Suprapubic skin (tissue), 4 donors: ENCODE measurements around the gene UBE2L5. TPM values are rescaled to one million over a fixed set of nuclear protein-coding genes. Genes with fewer than 3 reads are reported as not detected.

Source experiments
- DNase-seq, 2 donors: peaks; one replicate each; pipeline ENCODE4 v3.0.0-alpha.2; 2019; ENCODE audit warnings: low spot score in 2 of 2
- H3K27ac ChIP-seq: fragments of 200-600 bp; sonication (generic); one replicate; pipeline ENCODE4 v1.5.1; 2019
- H3K27me3 ChIP-seq: fragments of 200-600 bp; sonication (generic); one replicate; pipeline ENCODE4 v1.5.1; 2019
- H3K36me3 ChIP-seq: fragments of 200-600 bp; sonication (generic); one replicate; pipeline ENCODE4 v1.5.1; 2019
- H3K4me1 ChIP-seq: fragments of 200-600 bp; sonication (generic); one replicate; pipeline ENCODE4 v1.5.1; 2019
- H3K4me3 ChIP-seq: fragments of 200-600 bp; sonication (generic); one replicate; pipeline ENCODE4 v1.5.1; 2019; ENCODE audit warnings: mild to moderate bottlenecking
- H3K9me3 ChIP-seq: fragments of 200-600 bp; sonication (generic); one replicate; pipeline ENCODE4 v1.5.1; 2019
- CTCF ChIP-seq, 2 donors: fragments of 200-600 bp in 1 of 2; fragments of 450-650 bp in 1 of 2; sonication (generic) in 1 of 2; IDR thresholded peaks; one replicate each; pipeline ENCODE4 v1.5.1; 2016 to 2019; ENCODE audit warnings: antibody characterized with exemption in 2 of 2, mild to moderate bottlenecking in 1 of 2, moderate library complexity in 1 of 2
- EP300 ChIP-seq: sonication (generic); formaldehyde crosslinking; IDR thresholded peaks from one replicate; pipeline ENCODE4 v1.6.1; 2017; ENCODE audit warnings: antibody characterized with exemption
- POLR2A ChIP-seq, 2 donors: fragments of 450-650 bp; IDR thresholded peaks; one replicate each; pipeline ENCODE4 v1.6.1; 2017; ENCODE audit warnings: antibody characterized with exemption in 2 of 2, mild to moderate bottlenecking in 2 of 2, moderate library complexity in 2 of 2
- POLR2AphosphoS5 ChIP-seq, 3 donors: sonication (generic); formaldehyde crosslinking; IDR thresholded peaks; one replicate each; pipeline ENCODE4 v1.6.1; 2017; ENCODE audit warnings: antibody characterized with exemption in 3 of 3
- WGBS: methylation state at CpG from one replicate; pipeline ENCODE4 v1.1.5; 2018; 5-methylcytosine and 5-hydroxymethylcytosine counted together
- total RNA-seq, 4 donors: library from RNA; depleted of rRNA; stranded (reverse); fragments of >200 nt; gene quantifications; one replicate each; pipeline ENCODE4 v1.1.0, GENCODE V29; 2016

The UBE2L5 gene
- total RNA-seq, 4 donors from 2014 or later, result 0.34 to 0.80 TPM; not detected in 2

DNA sequence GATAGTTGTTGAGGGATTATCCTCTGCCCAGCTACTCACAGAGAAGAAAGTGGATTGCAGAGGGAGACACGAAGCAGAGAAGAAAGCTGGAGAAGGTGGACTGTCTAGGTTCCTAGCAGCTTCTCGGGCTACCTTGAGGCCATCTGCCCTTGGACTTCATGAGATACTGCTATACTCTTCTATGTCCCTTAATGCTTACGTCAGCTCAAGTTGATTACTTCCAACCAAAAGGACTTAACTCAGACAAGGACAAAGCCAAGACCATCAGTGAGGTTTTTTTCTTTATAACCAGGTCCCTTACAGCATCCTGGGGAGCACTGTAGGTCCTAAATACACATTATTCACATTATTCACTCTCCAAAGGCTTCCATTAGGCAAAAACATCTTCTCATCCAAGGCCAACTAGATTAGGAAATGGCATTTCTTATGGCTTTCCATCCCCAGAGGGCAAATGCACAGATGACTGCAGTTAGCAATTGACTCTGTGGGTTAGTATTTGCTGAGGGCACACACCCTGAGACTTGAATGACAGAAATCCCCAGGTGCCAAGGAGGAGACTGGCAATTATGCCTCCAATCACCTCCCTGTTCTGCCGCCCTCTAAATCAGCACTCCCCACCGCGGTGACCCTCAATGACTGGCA is 4.1 kb upstream of the UBE2L5 start:
- WGBS, result 74% methylated on average over 6 of the region's 6 CpGs

GRCh38 chr13:30418717-30419459 is 3.4 kb upstream of the UBE2L5 start:
- Histone ChIP-seq H3K27ac (peak overlapping the region; percentile 12), H3K4me1 (peaks cover 38% of the 10 kb centered on the region), H3K4me3 (no peak overlapping the region), H3K27me3 (no peaks in the 10 kb centered on the region), H3K36me3 (no peaks in the 10 kb centered on the region), H3K9me3 (no peaks in the 10 kb centered on the region)
- 62% methylated on average over 9 of the region's 9 CpGs for WGBS
- TF ChIP-seq POLR2AphosphoS5 (IDR thresholded peaks at IDR 0.05), result no peak
- no peak for TF ChIP-seq POLR2A (IDR thresholded peaks at IDR 0.05)
- TF ChIP-seq EP300, result no peak
- no peak for TF ChIP-seq CTCF (IDR thresholded peaks at IDR 0.05)
- no peak for DNase-seq

More for the DNA sequence above, 4.1 kb upstream of the UBE2L5 start:
- no peaks in the 10 kb centered on the region for H3K27me3 ChIP-seq
- H3K36me3 ChIP-seq, result no peaks in the 10 kb centered on the region
- peaks cover 33% of the 10 kb centered on the region for H3K4me1 ChIP-seq
- H3K27ac ChIP-seq, result no peak overlapping the region
- no peaks in the 10 kb centered on the region for H3K9me3 ChIP-seq
- no peak overlapping the region for H3K4me3 ChIP-seq
- TF ChIP-seq EP300, result no peak
- no peak for TF ChIP-seq POLR2A (IDR thresholded peaks at IDR 0.05)
- TF ChIP-seq CTCF (IDR thresholded peaks at IDR 0.05), result no peak
- TF ChIP-seq POLR2AphosphoS5 (IDR thresholded peaks at IDR 0.05), result no peak
- DNase-seq, result no peak

DNA sequence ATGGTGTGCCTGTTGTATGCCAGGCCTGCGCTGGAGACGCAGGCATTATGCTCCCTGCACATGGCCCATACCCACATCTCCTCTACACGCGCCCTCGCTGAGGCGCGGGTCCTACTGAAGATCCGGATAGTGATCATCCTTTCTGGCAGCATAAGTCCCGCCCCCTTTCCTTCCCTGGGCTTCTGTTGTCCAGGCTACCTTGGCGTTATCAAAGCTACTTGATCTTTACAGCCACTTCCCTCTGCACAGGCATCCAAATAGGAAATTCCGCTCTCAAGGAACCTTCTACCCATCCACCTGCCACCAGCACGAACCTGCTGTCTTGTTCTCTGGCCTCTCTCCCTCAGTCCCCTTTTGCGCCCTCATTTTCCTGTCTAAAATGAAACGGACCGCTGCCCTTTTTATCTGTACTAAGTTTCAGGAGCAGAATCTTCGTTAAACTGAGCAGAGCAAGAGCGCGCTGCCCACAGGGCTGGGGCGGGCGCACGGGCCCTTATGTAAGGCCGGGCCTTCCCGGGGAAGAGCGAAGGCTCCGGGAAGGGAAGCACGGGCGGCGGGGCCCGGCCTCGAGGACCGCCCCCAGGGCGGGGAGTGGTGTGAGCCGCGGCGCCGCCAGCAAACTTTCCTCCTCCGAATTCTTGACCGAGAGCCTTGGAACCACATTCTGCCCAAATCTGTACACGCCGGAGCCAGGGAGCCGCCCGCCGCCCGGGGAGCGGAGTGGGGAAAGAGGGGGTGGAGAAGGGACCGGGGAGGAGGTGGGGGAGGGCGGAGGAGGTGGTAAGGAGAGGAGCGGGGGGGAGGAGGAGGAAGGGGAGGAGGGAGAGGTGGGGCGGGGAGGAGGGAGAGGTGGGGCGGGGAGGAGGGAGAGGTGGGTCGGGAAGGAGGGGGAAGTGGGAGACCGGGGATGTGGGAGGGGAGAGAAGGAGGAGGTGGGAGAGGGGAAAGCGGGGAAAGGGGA is 920 bp upstream of the UBE2L5 start:
- Histone ChIP-seq H3K4me3 (peak overlapping the region; percentile 60), H3K27ac (peak overlapping the region; percentile 93), H3K4me1 (peaks cover 39% of the 10 kb centered on the region), H3K36me3 (no peaks in the 10 kb centered on the region), H3K27me3 (no peaks in the 10 kb centered on the region), H3K9me3 (no peaks in the 10 kb centered on the region)
- TF ChIP-seq EP300, result no peak
- TF ChIP-seq CTCF (IDR thresholded peaks at IDR 0.05), result no peak
- peak; percentile 48 to 77 for TF ChIP-seq POLR2A (IDR thresholded peaks at IDR 0.05)
- TF ChIP-seq POLR2AphosphoS5 (IDR thresholded peaks at IDR 0.05), result peak in 2 of 3 donors; percentile 56 to 68
- DNase-seq, result peak; percentile 92 to 93
- 6% methylated on average over 46 of the region's 53 CpGs for WGBS

DNA sequence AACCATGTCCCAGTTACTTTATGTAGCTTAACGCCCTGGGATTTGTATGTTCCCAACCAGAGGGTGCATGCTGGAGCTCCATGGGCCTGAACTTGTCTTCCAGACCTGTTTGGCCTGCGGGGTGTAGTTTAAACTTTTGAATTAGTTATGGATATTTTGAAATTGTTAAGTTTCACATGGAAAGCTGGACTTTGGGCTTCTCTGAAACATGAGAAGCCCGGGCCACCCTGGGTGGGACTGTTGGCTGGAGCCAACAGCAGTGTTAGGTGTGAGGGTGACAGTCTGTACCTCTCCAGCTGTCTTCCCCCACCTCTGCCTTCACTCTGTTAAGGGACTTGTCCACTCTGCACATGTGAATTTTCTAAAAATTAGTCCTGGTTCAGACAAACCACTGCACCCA is 1.6 kb downstream of the UBE2L5 start:
- Histone ChIP-seq H3K27me3 (no peaks in the 10 kb centered on the region), H3K9me3 (no peaks in the 10 kb centered on the region), H3K4me1 (peaks cover 30% of the 10 kb centered on the region), H3K36me3 (no peaks in the 10 kb centered on the region), H3K4me3 (no peak overlapping the region), H3K27ac (no peak overlapping the region)
- DNase-seq, result no peak
- 60% methylated on average over 3 of the region's 3 CpGs for WGBS
- TF ChIP-seq CTCF (IDR thresholded peaks at IDR 0.05), result no peak
- TF ChIP-seq POLR2A (IDR thresholded peaks at IDR 0.05), result no peak
- no peak for TF ChIP-seq EP300
- TF ChIP-seq POLR2AphosphoS5 (IDR thresholded peaks at IDR 0.05), result no peak
